IMR-90 (cell line): ENCODE results near the gene CEP57L1. TPM values are rescaled to one million over a fixed set of nuclear protein-coding genes. Genes with fewer than 3 reads are reported as not detected.

Source experiments
- ATAC-seq: fragments of 200-7000 bp; cut with Tn5 transposase; 2 replicates; pipeline ENCODE4 v1.9.1; 2020; ENCODE audit warnings: low read depth, mild to moderate bottlenecking, moderate library complexity
- BruUV-seq: library from RNA; stranded (reverse); fragments of 400-500 nt; replicated peaks from 2 replicates; lab custom pipeline; 2021; lab: Mats Ljungman, UMichigan
- CTCF ChIA-PET: fragments of 300-600 bp; formaldehyde crosslinking; extraction: SDS; loops from one replicate; lab custom pipeline; 2021; ENCODE audit warnings: antibody characterized with exemption; lab: Yijun Ruan, JAX
- POLR2A ChIA-PET: fragments of 300-600 bp; sonication (Branson Sonifier 250); formaldehyde crosslinking; loops from one replicate; lab custom pipeline; 2022; ENCODE audit warnings: antibody characterized with exemption; ENCODE audit not compliant: unreplicated experiment; lab: Charles Lee
- DNase-seq: peaks from one replicate; pipeline ENCODE4 v3.0.0; 2013
- H2AFZ ChIP-seq: replicated peaks from 2 replicates; pipeline ENCODE3; 2013; ENCODE audit warnings: low read length, mild to moderate bottlenecking; ENCODE audit not compliant: poor library complexity
- H2AK5ac ChIP-seq: 2 replicates; pipeline ENCODE4 v1.6.1; 2013; ENCODE audit warnings: low read depth, low read length, inconsistent platforms
- H2AK9ac ChIP-seq: replicated peaks from 2 replicates; pipeline ENCODE3; 2013; ENCODE audit warnings: mild to moderate bottlenecking, low read depth, low read length, moderate library complexity; ENCODE audit not compliant: poor library complexity
- H2BK120ac ChIP-seq: 2 replicates; pipeline ENCODE4 v1.6.1; 2013; ENCODE audit warnings: low read depth, low read length, inconsistent platforms
- H2BK15ac ChIP-seq: 3 replicates; pipeline ENCODE4 v1.6.1; 2013; ENCODE audit warnings: low read depth, low read length, inconsistent platforms
- H2BK20ac ChIP-seq: 2 replicates; pipeline ENCODE4 v1.6.1; 2013; ENCODE audit warnings: low read depth, mild to moderate bottlenecking, inconsistent platforms, low read length, moderate library complexity
- H2BK5ac ChIP-seq: 2 replicates; pipeline ENCODE4 v1.6.1; 2013; ENCODE audit warnings: mild to moderate bottlenecking, low read depth, low read length, inconsistent platforms; ENCODE audit not compliant: poor library complexity, severe bottlenecking
- H3K14ac ChIP-seq: replicated peaks from 2 replicates; pipeline ENCODE4 v1.6.1; 2013; ENCODE audit warnings: low read depth, low read length, inconsistent platforms
- H3K18ac ChIP-seq: 2 replicates; pipeline ENCODE4 v1.6.1; 2013; ENCODE audit warnings: low read depth, low read length, control low read depth
- H3K23ac ChIP-seq: 2 replicates; pipeline ENCODE4 v1.6.1; 2013; ENCODE audit warnings: low read depth, low read length, inconsistent platforms
- H3K27ac ChIP-seq: 2 replicates; pipeline ENCODE4 v1.5.1; 2013; ENCODE audit warnings: mild to moderate bottlenecking, control low read depth, low read length; ENCODE audit not compliant: insufficient read depth
- H3K27me3 ChIP-seq: 2 replicates; pipeline ENCODE4 v1.6.1; 2013; ENCODE audit warnings: low read length; ENCODE audit not compliant: control insufficient read depth, insufficient read depth
- H3K36me3 ChIP-seq: 2 replicates; pipeline ENCODE4 v1.6.1; 2013; ENCODE audit warnings: low read length, mixed read lengths; ENCODE audit not compliant: control insufficient read depth, insufficient read depth
- H3K4ac ChIP-seq: 2 replicates; pipeline ENCODE4 v1.6.1; 2013; ENCODE audit warnings: low read depth, low read length, inconsistent platforms
- H3K4me1 ChIP-seq: 2 replicates; pipeline ENCODE4 v1.6.1; 2013; ENCODE audit warnings: low read length, mixed read lengths; ENCODE audit not compliant: control insufficient read depth, insufficient read depth
- H3K4me2 ChIP-seq: 2 replicates; pipeline ENCODE4 v1.6.1; 2013; ENCODE audit warnings: low read depth, mild to moderate bottlenecking, control low read depth, low read length, moderate library complexity
- H3K4me3 ChIP-seq: 2 replicates; pipeline ENCODE4 v1.5.1; 2013; ENCODE audit warnings: low read depth, mild to moderate bottlenecking, control low read depth, low read length, moderate library complexity; ENCODE audit not compliant: insufficient read depth
- H3K56ac ChIP-seq: 2 replicates; pipeline ENCODE4 v1.6.1; 2013; ENCODE audit warnings: low read length, inconsistent platforms; ENCODE audit not compliant: insufficient read depth; ENCODE audit errors: extremely low read depth
- H3K79me1 ChIP-seq, 2 experiments: 2 replicates each; pipeline ENCODE4 v1.6.1; 2013; ENCODE audit warnings: low read length in 2 of 2, inconsistent platforms in 1 of 2, low read depth in 1 of 2
- H3K9ac ChIP-seq: 2 replicates; pipeline ENCODE4 v1.6.1; 2013; ENCODE audit warnings: low read depth, low read length, control low read depth
- H3K9me1 ChIP-seq: 2 replicates; pipeline ENCODE4 v1.6.1; 2013; ENCODE audit warnings: low read length, inconsistent platforms; ENCODE audit not compliant: insufficient read depth
- H3K9me3 ChIP-seq: 2 replicates; pipeline ENCODE4 v1.6.1; 2013; ENCODE audit warnings: low read length; ENCODE audit not compliant: control insufficient read depth, insufficient read depth
- H4K20me1 ChIP-seq: 2 replicates; pipeline ENCODE4 v1.6.1; 2013; ENCODE audit warnings: low read length, inconsistent platforms; ENCODE audit not compliant: insufficient read depth
- H4K5ac ChIP-seq: 2 replicates; pipeline ENCODE4 v1.6.1; 2013; ENCODE audit warnings: mild to moderate bottlenecking, low read depth, low read length, control low read depth
- H4K8ac ChIP-seq, 2 experiments: 2 replicates each; pipeline ENCODE4 v1.6.1; 2013; ENCODE audit warnings: low read depth in 2 of 2, low read length in 2 of 2, control low read depth in 1 of 2, inconsistent platforms in 1 of 2
- H4K91ac ChIP-seq: 2 replicates; pipeline ENCODE4 v1.6.1; 2013; ENCODE audit warnings: low read depth, low read length, inconsistent platforms; ENCODE audit not compliant: insufficient read depth
- CEBPB ChIP-seq: IDR thresholded peaks from 2 replicates; pipeline ENCODE4 v1.6.1; 2012; ENCODE audit warnings: low read depth, low read length, improper control_type of control experiment
- FOS ChIP-seq: fragments of 150-350 bp; IDR thresholded peaks from 2 replicates; pipeline ENCODE4 v1.6.1; 2016; ENCODE audit warnings: low read depth, low read length
- POLR2A ChIP-seq: IDR thresholded peaks from 2 replicates; pipeline ENCODE4 v1.6.1; 2012; ENCODE audit warnings: mild to moderate bottlenecking, low read depth, low read length
- RAD21 ChIP-seq: IDR thresholded peaks from 2 replicates; pipeline ENCODE4 v1.6.1; 2012; ENCODE audit warnings: low read length, improper control_type of control experiment
- RFX5 ChIP-seq: IDR thresholded peaks from 2 replicates; pipeline ENCODE4 v1.8.0; 2012; ENCODE audit warnings: low read depth, mild to moderate bottlenecking, low read length, moderate library complexity
- SMC3 ChIP-seq: fragments of 150-350 bp; IDR thresholded peaks from 2 replicates; pipeline ENCODE4 v1.6.1; 2016; ENCODE audit warnings: low read depth, mild to moderate bottlenecking, antibody characterized with exemption, low read length, moderate library complexity
- USF2 ChIP-seq: fragments of 150-350 bp; IDR thresholded peaks from 2 replicates; pipeline ENCODE4 v1.6.1; 2017; ENCODE audit warnings: mild to moderate bottlenecking, antibody characterized with exemption, low read length, low read depth
- WGBS, 2 experiments: methylation state at CpG; one replicate each; pipeline versions ENCODE4 v1.1.5 to v1.1.7; 2013; ENCODE audit warnings: missing lambda C conversion rate in 2 of 2; ENCODE audit not compliant: insufficient read length in 1 of 2; ENCODE audit errors: extremely low coverage in 2 of 2; 5-methylcytosine and 5-hydroxymethylcytosine counted together
- dilution Hi-C: fragments of 300-500 bp; cut with HindIII; formaldehyde crosslinking; loops from one replicate; pipeline ENCODE4 v1.14.3; 2018; ENCODE audit warnings: low sequenced_read_pairs; ENCODE audit not compliant: unreplicated experiment
- in situ Hi-C: fragments of 300-500 bp; cut with MboI; formaldehyde crosslinking; loops from 3 replicates; pipeline ENCODE4 v1.14.3; 2019; ENCODE audit warnings: low sequenced_read_pairs, inconsistent platforms, mixed read lengths
- intact Hi-C: fragments of 100-400 bp; cut with micrococcal nuclease; formaldehyde crosslinking; loops from 2 replicates; pipeline ENCODE4 v1.10.0; 2022
- polyA plus RNA-seq, 3 experiments: library from polyadenylated mRNA; depleted of rRNA; stranded (reverse); fragments of >200 nt; gene quantifications; 2 replicates each; pipeline ENCODE4 v1.2.3, GENCODE V29; 2012; ENCODE audit warnings: low replicate concordance in 1 of 3
- total RNA-seq: library from RNA; depleted of rRNA; stranded (reverse); fragments of >200 nt; gene quantifications from 2 replicates; pipeline ENCODE4 v1.2.3, GENCODE V29; 2012
- TF ChIP-seq, protein P1 (sequence below): fragments of 150-350 bp; IDR thresholded peaks from 2 replicates; pipeline ENCODE4 v1.6.1; 2016; ENCODE audit warnings: low read depth, mild to moderate bottlenecking, low read length, moderate library complexity, borderline replicate concordance

The CEP57L1 gene
- total and polyA plus RNA-seq, 2 of the 4 experiments (the other 2 are of a cell fraction): 10.3 to 21.9 TPM

DNA sequence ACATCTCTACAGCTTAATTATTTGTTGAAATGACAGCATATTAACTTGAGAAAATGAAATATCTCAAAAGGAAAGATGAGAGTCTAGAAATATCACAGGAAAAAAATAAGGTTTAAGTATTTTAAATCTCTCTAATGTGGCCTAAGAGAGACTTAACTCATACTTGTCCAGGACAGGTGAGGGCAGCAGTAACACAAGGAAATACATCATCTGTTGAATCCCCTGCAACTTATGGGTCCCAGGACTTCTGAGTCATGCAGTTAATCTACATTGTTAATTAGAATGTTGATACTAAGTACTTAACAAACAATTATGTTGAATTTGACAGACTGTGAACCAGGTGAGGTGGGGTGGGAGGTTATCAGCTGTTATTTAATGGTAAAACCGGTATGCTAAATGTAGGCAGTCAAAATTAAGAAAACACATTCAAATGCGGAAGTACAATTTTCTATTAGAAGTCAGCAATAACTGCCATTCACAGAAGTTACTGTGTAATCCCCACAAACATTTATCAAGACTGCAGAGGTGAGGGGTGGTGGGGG is 87.9 kb downstream of the CEP57L1 start:
- Histone ChIP-seq H2AFZ (no peak overlapping the region), H4K5ac (no peak overlapping the region), H3K9me3 (no peaks in the 10 kb centered on the region), H2AK5ac (no peak overlapping the region), H3K56ac (no peak overlapping the region), H3K9me1 (no peaks in the 10 kb centered on the region), H3K14ac (no peak overlapping the region), H2BK5ac (no peak overlapping the region), H4K8ac (no peak overlapping the region), H3K9ac (no peak overlapping the region), H4K20me1 (no peaks in the 10 kb centered on the region), H2BK15ac (no peak overlapping the region), H3K4ac (no peak overlapping the region), H3K23ac (no peak overlapping the region; the same call in 1 of the 2 replicates), H2BK120ac (no peak overlapping the region), H3K36me3 (no peaks in the 10 kb centered on the region), H3K79me1 (no peaks in the 10 kb centered on the region), H4K91ac (no peak overlapping the region), H2AK9ac (no peak overlapping the region), H3K4me2 (no peak overlapping the region), H3K18ac (no peak overlapping the region), H3K4me3 (no peak overlapping the region), H3K27ac (no peak overlapping the region), H3K27me3 (peaks cover 17% of the 10 kb centered on the region), H3K4me1 (no peaks in the 10 kb centered on the region), H2BK20ac (no peak overlapping the region)
- WGBS, 2 experiments: no CpG with 5 or more reads among the region's 2 CpGs
- no peak for TF ChIP-seq POLR2A
- TF ChIP-seq FOS: no peak
- TF ChIP-seq RAD21: no peak
- TF ChIP-seq USF2: no peak
- TF ChIP-seq, protein P1, sequence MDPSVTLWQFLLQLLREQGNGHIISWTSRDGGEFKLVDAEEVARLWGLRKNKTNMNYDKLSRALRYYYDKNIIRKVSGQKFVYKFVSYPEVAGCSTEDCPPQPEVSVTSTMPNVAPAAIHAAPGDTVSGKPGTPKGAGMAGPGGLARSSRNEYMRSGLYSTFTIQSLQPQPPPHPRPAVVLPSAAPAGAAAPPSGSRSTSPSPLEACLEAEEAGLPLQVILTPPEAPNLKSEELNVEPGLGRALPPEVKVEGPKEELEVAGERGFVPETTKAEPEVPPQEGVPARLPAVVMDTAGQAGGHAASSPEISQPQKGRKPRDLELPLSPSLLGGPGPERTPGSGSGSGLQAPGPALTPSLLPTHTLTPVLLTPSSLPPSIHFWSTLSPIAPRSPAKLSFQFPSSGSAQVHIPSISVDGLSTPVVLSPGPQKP: no peak
- no peak for TF ChIP-seq SMC3
- TF ChIP-seq RFX5: no peak
- no peak for TF ChIP-seq CEBPB
- in situ Hi-C loops (loop anchor here (25.0 kb wide), 1 partner anchor 204 kb away; the partner anchor contains the start of gene CD164), dilution Hi-C loops (no loop called here), intact Hi-C loops (no loop called here)
- ChIA-PET CTCF (no interaction called here), POLR2A (no interaction called here)
- no peak for ATAC-seq
- no TSS peak for BruUV-seq
- DNase-seq: no peak
